NT2/D1 (cell line): Measurements from ENCODE around the gene RTN4R.

Experiments
- DNase-seq: peaks from one replicate; pipeline ENCODE4 v3.0.0-alpha.2; 2011; ENCODE audit warnings: low read depth, low spot score
- H3K27me3 ChIP-seq: 2 replicates; pipeline ENCODE4 v1.6.0; 2011; ENCODE audit warnings: mild to moderate bottlenecking; ENCODE audit not compliant: insufficient read length, insufficient read depth
- H3K36me3 ChIP-seq: 2 replicates; pipeline ENCODE4 v1.6.1; 2011; ENCODE audit warnings: mild to moderate bottlenecking, low read length, mixed read lengths; ENCODE audit not compliant: insufficient read depth, insufficient read length
- H3K4me1 ChIP-seq: 2 replicates; pipeline ENCODE4 v1.5.1; 2011; ENCODE audit not compliant: insufficient read depth, insufficient read length
- H3K4me3 ChIP-seq: 2 replicates; pipeline ENCODE4 v1.5.1; 2011; ENCODE audit warnings: low read depth; ENCODE audit not compliant: insufficient read length
- H3K9ac ChIP-seq: 2 replicates; pipeline ENCODE4 v1.6.0; 2011; ENCODE audit warnings: low read depth; ENCODE audit not compliant: insufficient read length
- H3K9me3 ChIP-seq: 2 replicates; pipeline ENCODE4 v1.5.1; 2011; ENCODE audit warnings: mild to moderate bottlenecking, low read length; ENCODE audit not compliant: insufficient read depth
- SUZ12 ChIP-seq: IDR thresholded peaks from 2 replicates; pipeline ENCODE4 v1.6.1; 2011; ENCODE audit not compliant: insufficient read length, insufficient read depth; ENCODE audit errors: extremely low read depth
- YY1 ChIP-seq: IDR thresholded peaks from 2 replicates; pipeline ENCODE4 v1.6.1; 2011; ENCODE audit not compliant: insufficient read length, insufficient read depth
- ZNF274 ChIP-seq: IDR thresholded peaks from 2 replicates; pipeline ENCODE4 v1.6.1; 2011; ENCODE audit warnings: mild to moderate bottlenecking, low read depth, low read length

The RTN4R gene

DNA sequence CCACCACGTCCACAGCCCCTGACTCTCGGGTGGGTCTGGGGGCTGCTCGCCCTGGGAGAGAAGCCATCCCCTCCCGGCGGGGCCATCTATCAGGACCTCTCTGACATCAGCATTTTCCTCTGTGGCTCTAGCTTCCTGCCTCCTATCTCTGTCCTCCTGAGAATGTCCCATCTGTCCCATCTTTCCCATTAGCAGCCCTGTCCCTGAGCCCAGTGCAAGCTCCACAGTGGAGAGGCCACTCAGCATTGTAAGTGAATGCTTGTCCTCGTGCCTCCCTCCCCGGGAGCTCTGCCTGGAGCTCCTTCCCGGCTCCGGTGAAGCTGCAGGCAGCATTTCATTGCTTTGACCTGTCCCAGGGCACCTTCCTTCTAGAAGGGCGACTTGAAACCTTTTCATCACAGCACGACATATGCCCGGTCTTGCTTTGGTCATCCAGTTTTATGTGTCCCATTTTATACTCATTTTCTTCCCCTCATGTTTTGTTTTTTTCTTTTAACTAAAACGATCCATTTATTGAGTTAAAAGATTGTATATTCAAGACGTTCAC is 49.7 kb downstream of the RTN4R start:
- H3K4me3 ChIP-seq: no peak overlapping the region
- H3K36me3 ChIP-seq: no peaks in the 10 kb centered on the region
- no peak overlapping the region for H3K9ac ChIP-seq
- H3K9me3 ChIP-seq: peaks cover 6% of the 10 kb centered on the region; the same call in 1 of the 2 replicates
- peaks cover 16% of the 10 kb centered on the region for H3K4me1 ChIP-seq
- TF ChIP-seq SUZ12 (no peak), ZNF274 (no peak), YY1 (no peak)
- no peaks in the 10 kb centered on the region for H3K27me3 ChIP-seq
- no peak for DNase-seq

DNA sequence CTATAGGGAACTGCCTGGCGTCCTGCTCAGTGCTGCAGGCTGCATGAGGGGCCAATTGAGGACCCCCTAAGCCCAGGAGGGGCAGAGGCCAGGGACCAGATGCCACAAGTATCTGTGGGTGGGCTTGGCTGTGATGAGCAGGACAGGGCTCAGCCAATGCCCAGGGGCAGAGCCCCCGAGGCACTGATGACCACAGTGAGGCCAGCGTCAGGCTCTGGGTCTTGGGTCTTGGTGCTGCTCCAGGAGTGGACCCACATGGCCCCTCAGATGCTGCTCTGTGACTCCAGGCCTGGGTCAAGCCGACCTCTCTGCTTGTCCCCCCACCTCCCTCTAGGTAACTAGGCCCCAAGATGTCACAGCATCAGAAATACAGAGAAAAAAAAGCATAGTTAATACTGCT is 50.6 kb downstream of the RTN4R start:
- DNase-seq: no peak
- no peaks in the 10 kb centered on the region for H3K27me3 ChIP-seq
- H3K4me3 ChIP-seq: no peak overlapping the region
- H3K4me1 ChIP-seq: peaks cover 9% of the 10 kb centered on the region
- no peaks in the 10 kb centered on the region for H3K36me3 ChIP-seq
- no peak overlapping the region for H3K9ac ChIP-seq
- H3K9me3 ChIP-seq: peaks cover 6% of the 10 kb centered on the region; the same call in 1 of the 2 replicates
- no peak for TF ChIP-seq ZNF274
- TF ChIP-seq SUZ12: no peak
- TF ChIP-seq YY1: no peak

GRCh38 chr22:20216863-20217499 is 51.1 kb downstream of the RTN4R start:
- no peak overlapping the region for H3K4me3 ChIP-seq
- no peak overlapping the region for H3K9ac ChIP-seq
- H3K27me3 ChIP-seq: no peaks in the 10 kb centered on the region
- H3K4me1 ChIP-seq: peaks cover 11% of the 10 kb centered on the region
- no peaks in the 10 kb centered on the region for H3K36me3 ChIP-seq
- TF ChIP-seq YY1 (no peak), ZNF274 (no peak), SUZ12 (no peak)
- no peak for DNase-seq
- H3K9me3 ChIP-seq: peaks cover 6% of the 10 kb centered on the region; the same call in 1 of the 2 replicates

- no peak for TF ChIP-seq SUZ12
- no peak for TF ChIP-seq ZNF274
- no peak for TF ChIP-seq YY1
- Histone ChIP-seq H3K36me3 (no peaks in the 10 kb centered on the region), H3K9me3 (peaks cover 6% of the 10 kb centered on the region; the same call in 1 of the 2 replicates), H3K4me3 (no peak overlapping the region), H3K9ac (no peak overlapping the region), H3K4me1 (peaks cover 17% of the 10 kb centered on the region), H3K27me3 (no peaks in the 10 kb centered on the region)
- no peak for DNase-seq
Measured at GRCh38 chr22:20215742-20216141, 52.4 kb downstream of the RTN4R start.

- Histone ChIP-seq H3K27me3 (no peaks in the 10 kb centered on the region), H3K4me1 (peaks cover 16% of the 10 kb centered on the region), H3K9ac (no peak overlapping the region), H3K4me3 (no peak overlapping the region), H3K36me3 (no peaks in the 10 kb centered on the region), H3K9me3 (peaks cover 5% of the 10 kb centered on the region; the same call in 1 of the 2 replicates)
- no peak for DNase-seq
- TF ChIP-seq SUZ12: no peak
- no peak for TF ChIP-seq YY1
- TF ChIP-seq ZNF274: no peak
Measured at GRCh38 chr22:20214853-20215252, 53.3 kb downstream of the RTN4R start.

- Histone ChIP-seq H3K9me3 (no peaks in the 10 kb centered on the region), H3K4me3 (no peak overlapping the region), H3K9ac (no peak overlapping the region), H3K36me3 (no peaks in the 10 kb centered on the region), H3K27me3 (no peaks in the 10 kb centered on the region), H3K4me1 (peaks cover 16% of the 10 kb centered on the region)
- no peak for DNase-seq
- TF ChIP-seq SUZ12: no peak
- TF ChIP-seq ZNF274: no peak
- no peak for TF ChIP-seq YY1
Measured at GRCh38 chr22:20213833-20214708, 54.0 kb downstream of the RTN4R start.
